Spleen (tissue), 11 donors: ENCODE results near the gene TEX51. TPM values are rescaled to one million over a fixed set of nuclear protein-coding genes. Genes with fewer than 3 reads are reported as not detected.

Experiments used
- DNase-seq: peaks from one replicate; pipeline ENCODE4 v3.0.0-alpha.2; 2020
- H3K27ac ChIP-seq, 8 donors: fragments of 200-600 bp; sonication (generic) in 7 of 8; 1 replicate in 4 of 8; 2 replicates in 4 of 8; pipeline versions ENCODE4 v1.5.0 to v1.8.0; 2016 to 2021; ENCODE audit warnings: inconsistent platforms in 4 of 8, mild to moderate bottlenecking in 4 of 8, moderate library complexity in 1 of 8
- H3K27me3 ChIP-seq, 7 donors: fragments of 200-600 bp; sonication (generic) in 6 of 7; replicated peaks in 1 of 7; 1 replicate in 4 of 7; 2 replicates in 3 of 7; pipeline versions ENCODE4 v1.5.0 to v1.8.0; 2016 to 2021; ENCODE audit warnings: inconsistent platforms in 3 of 7, mild to moderate bottlenecking in 1 of 7
- H3K36me3 ChIP-seq, 6 donors: fragments of 200-600 bp; sonication (generic) in 5 of 6; 1 replicate in 4 of 6; 2 replicates in 2 of 6; pipeline versions ENCODE4 v1.5.0 to v1.8.0; 2016 to 2021; ENCODE audit warnings: inconsistent platforms in 2 of 6
- H3K4me1 ChIP-seq, 6 donors: fragments of 200-600 bp; sonication (generic) in 5 of 6; 1 replicate in 3 of 6; 2 replicates in 3 of 6; pipeline versions ENCODE4 v1.5.0 to v1.8.0; 2016 to 2021; ENCODE audit warnings: inconsistent platforms in 3 of 6
- H3K4me3 ChIP-seq, 8 donors: fragments of 200-600 bp; sonication (generic) in 7 of 8; 1 replicate in 4 of 8; 2 replicates in 4 of 8; pipeline versions ENCODE4 v1.5.0 to v1.8.0; 2016 to 2021; ENCODE audit warnings: inconsistent platforms in 4 of 8, mild to moderate bottlenecking in 4 of 8, moderate library complexity in 2 of 8
- H3K9me3 ChIP-seq, 8 donors: fragments of 200-600 bp; sonication (generic) in 7 of 8; 1 replicate in 4 of 8; 2 replicates in 4 of 8; pipeline versions ENCODE4 v1.5.0 to v1.8.0; 2016 to 2021; ENCODE audit warnings: inconsistent platforms in 4 of 8
- CTCF ChIP-seq, 11 experiments: fragments of 200-600 bp in 7 of 11; fragments of 450-650 bp in 4 of 11; sonication (generic) in 4 of 11; IDR thresholded peaks in 8 of 11; conservative IDR thresholded peaks in 3 of 11; 1 replicate in 7 of 11; 2 replicates in 4 of 11; pipeline versions ENCODE4 v1.4.0 to v1.8.0; 2016 to 2021; ENCODE audit warnings: antibody characterized with exemption in 11 of 11, inconsistent platforms in 4 of 11, mild to moderate bottlenecking in 1 of 11
- POLR2A ChIP-seq, 3 donors: fragments of 450-650 bp; IDR thresholded peaks; one replicate each; pipeline ENCODE4 v1.5.1; 2017; ENCODE audit warnings: antibody characterized with exemption in 3 of 3, mild to moderate bottlenecking in 1 of 3
- POLR2AphosphoS5 ChIP-seq, 3 donors: sonication (generic); formaldehyde crosslinking; IDR thresholded peaks; one replicate each; pipeline ENCODE4 v1.5.1; 2017; ENCODE audit warnings: antibody characterized with exemption in 3 of 3
- WGBS, 5 donors: extraction: QIAGEN DNeasy Blood & Tissue Kit in 3 of 5; methylation state at CpG; one replicate each; pipeline versions ENCODE4 v1.1.5 to v1.1.7; 2013 to 2018; 5-methylcytosine and 5-hydroxymethylcytosine counted together
- intact Hi-C: fragments of 100-400 bp; cut with DNase I; formaldehyde crosslinking; loops from one replicate; pipeline ENCODE4 v1.15.0; 2023; ENCODE audit warnings: low total_unique reads
- polyA plus RNA-seq, 3 donors: library from polyadenylated mRNA; stranded (reverse); fragments of 200-250 nt; gene quantifications; one replicate each; pipeline ENCODE4 v1.2.1, GENCODE V29; 2013
- total RNA-seq, 7 donors: library from RNA; depleted of rRNA in 3 of 7; stranded (reverse); fragments of >200 nt in 3 of 7; fragmentation: NEBNext Ultra II Directional in 4 of 7; extraction: Animal tissue kit (Norgen Biotek cat#: 25700) in 4 of 7; gene quantifications; one replicate each; pipeline versions ENCODE4 v1.1.0 to v1.2.1, GENCODE V29; 2016 to 2021
- donor health status: healthy with polysubstance abuse.
- donor health status: DM: no; HTN: no; CAD: no; lungs with moderate emphysema.
- donor health status: DM: no; HTN: no; CAD: no.
- donor health status: Bipolar disorder and iron deficiency.
- donor health status: healthy.
- donor health status: DM: no; HTN: no; CAD: no.
- donor health status: DM: yes; HTN: yes; CAD: no.

Gene TEX51
- total and polyA plus RNA-seq, 10 donors: not detected

- no peak overlapping the region for H3K27ac ChIP-seq
- H3K4me1 ChIP-seq: no peaks in the 10 kb centered on the region
- H3K9me3 ChIP-seq: peaks cover 0 to 17% (median 3%) of the 10 kb centered on the region in 8 donors
- TF ChIP-seq POLR2AphosphoS5 (IDR thresholded peaks at IDR 0.05) (no peak), CTCF (IDR thresholded peaks at IDR 0.05 in 8 of 11, conservative IDR thresholded peaks at IDR 0.05 in 3 of 11) (no peak), POLR2A (IDR thresholded peaks at IDR 0.05) (no peak)
- H3K27me3 ChIP-seq: peaks cover 0 to 34% (median 0%) of the 10 kb centered on the region in 7 donors
- intact Hi-C loops: no loop called here
- no peaks in the 10 kb centered on the region for H3K36me3 ChIP-seq
- WGBS, 5 donors: 84 to 97% (median 94%) methylated on average over 4 of the region's 4 CpGs
- no peak overlapping the region for H3K4me3 ChIP-seq
- DNase-seq: no peak
These were observed 45.1 kb downstream of the TEX51 start for GRCh38 chr2:126943612-126944348.

GRCh38 chr2:126945118-126945517 lies 46.4 kb downstream of the TEX51 start:
- Histone ChIP-seq H3K9me3 (peaks cover 0 to 19% (median 3%) of the 10 kb centered on the region in 8 donors), H3K4me3 (no peak overlapping the region), H3K27ac (no peak overlapping the region), H3K36me3 (no peaks in the 10 kb centered on the region), H3K4me1 (no peaks in the 10 kb centered on the region), H3K27me3 (peaks cover 0 to 25% (median 0%) of the 10 kb centered on the region in 7 donors)
- TF ChIP-seq POLR2A (IDR thresholded peaks at IDR 0.05) (no peak), POLR2AphosphoS5 (IDR thresholded peaks at IDR 0.05) (no peak), CTCF (IDR thresholded peaks at IDR 0.05 in 8 of 11, conservative IDR thresholded peaks at IDR 0.05 in 3 of 11) (no peak)
- DNase-seq: no peak
- intact Hi-C loops: no loop called here
- 28 to 42% (median 32%) methylated on average over 6 of the region's 6 CpGs for WGBS, 5 donors

- 82 to 91% (median 86%) methylated on average over 7 of the region's 7 CpGs for WGBS, 5 donors
- Histone ChIP-seq H3K27me3 (peaks cover 0 to 22% (median 0%) of the 10 kb centered on the region in 7 donors), H3K4me1 (no peaks in the 10 kb centered on the region), H3K4me3 (no peak overlapping the region), H3K36me3 (no peaks in the 10 kb centered on the region), H3K9me3 (peaks cover 0 to 26% (median 6%) of the 10 kb centered on the region in 8 donors), H3K27ac (no peak overlapping the region)
- intact Hi-C loops: no loop called here
- TF ChIP-seq POLR2AphosphoS5 (IDR thresholded peaks at IDR 0.05) (no peak), CTCF (IDR thresholded peaks at IDR 0.05 in 8 of 11, conservative IDR thresholded peaks at IDR 0.05 in 3 of 11) (no peak), POLR2A (IDR thresholded peaks at IDR 0.05) (no peak)
- no peak for DNase-seq
These were observed 47.8 kb downstream of the TEX51 start for GRCh38 chr2:126946318-126947102.

- H3K4me1 ChIP-seq: no peaks in the 10 kb centered on the region
- intact Hi-C loops: no loop called here
- no peak for DNase-seq
- TF ChIP-seq CTCF (IDR thresholded peaks at IDR 0.05 in 8 of 11, conservative IDR thresholded peaks at IDR 0.05 in 3 of 11) (no peak), POLR2AphosphoS5 (IDR thresholded peaks at IDR 0.05) (no peak), POLR2A (IDR thresholded peaks at IDR 0.05) (no peak)
- no peak overlapping the region for H3K4me3 ChIP-seq
- H3K27ac ChIP-seq: no peak overlapping the region
- peaks cover 0 to 22% (median 0%) of the 10 kb centered on the region in 7 donors for H3K27me3 ChIP-seq
- H3K9me3 ChIP-seq: peaks cover 0 to 26% (median 6%) of the 10 kb centered on the region in 8 donors
- WGBS, 5 donors: 80 to 86% (median 83%) methylated on average over 6 of the region's 6 CpGs
- no peaks in the 10 kb centered on the region for H3K36me3 ChIP-seq
These were observed 48.4 kb downstream of the TEX51 start for GRCh38 chr2:126947103-126947429.
